Hepatocyte (in vitro differentiated cells): Measurements from ENCODE around the gene AK6. TPM values are rescaled to one million over a fixed set of nuclear protein-coding genes. Genes with fewer than 3 reads are reported as not detected.
A peak's percentile ranks its signal among the peaks of the same experiment; 100 is the strongest.
"Not testable (repeated sequence)": the region's sequence is repeated elsewhere in the genome, so short reads cannot be mapped to it uniquely, and the experiment has no call there.

Source experiments
- DNase-seq: peaks from one replicate; pipeline ENCODE4 v3.0.0-alpha.2; 2016; ENCODE audit warnings: low spot score
- H2AFZ ChIP-seq: fragments of 200-600 bp; sonication (generic); 2 replicates; pipeline ENCODE4 v1.6.0; 2016; ENCODE audit warnings: antibody characterized with exemption, mild to moderate bottlenecking
- H3K27ac ChIP-seq: fragments of 200-600 bp; sonication (generic); 2 replicates; pipeline ENCODE4 v1.5.1; 2016; ENCODE audit warnings: mild to moderate bottlenecking
- H3K27me3 ChIP-seq: fragments of 200-600 bp; sonication (generic); 2 replicates; pipeline ENCODE4 v1.6.1; 2016
- H3K36me3 ChIP-seq: fragments of 200-600 bp; sonication (generic); replicated peaks from 2 replicates; pipeline ENCODE4 v1.5.1; 2016; ENCODE audit warnings: low read depth; ENCODE audit not compliant: insufficient read depth
- H3K4me1 ChIP-seq: fragments of 200-600 bp; sonication (generic); 2 replicates; pipeline ENCODE4 v1.5.1; 2016; ENCODE audit warnings: mild to moderate bottlenecking, moderate library complexity; ENCODE audit not compliant: insufficient read depth
- H3K4me2 ChIP-seq: fragments of 200-600 bp; sonication (generic); 2 replicates; pipeline ENCODE4 v1.6.0; 2016
- H3K4me3 ChIP-seq: fragments of 200-600 bp; sonication (generic); 2 replicates; pipeline ENCODE4 v1.5.1; 2016; ENCODE audit warnings: mild to moderate bottlenecking
- H3K79me2 ChIP-seq: fragments of 200-600 bp; sonication (generic); 2 replicates; pipeline ENCODE4 v1.6.0; 2017; ENCODE audit warnings: mild to moderate bottlenecking
- H3K9me2 ChIP-seq: fragments of 200-600 bp; sonication (generic); replicated peaks from 2 replicates; pipeline ENCODE4 v1.6.0; 2017; ENCODE audit warnings: mild to moderate bottlenecking; ENCODE audit not compliant: insufficient read depth
- H3K9me3 ChIP-seq: fragments of 200-600 bp; sonication (generic); 2 replicates; pipeline ENCODE4 v1.5.1; 2016; ENCODE audit warnings: low read depth, mild to moderate bottlenecking
- H4K20me1 ChIP-seq: fragments of 200-600 bp; sonication (generic); 2 replicates; pipeline ENCODE4 v1.6.0; 2016; ENCODE audit warnings: mild to moderate bottlenecking; ENCODE audit not compliant: insufficient read depth, poor library complexity, severe bottlenecking
- EZH2 ChIP-seq: fragments of 200-600 bp; sonication (generic); IDR thresholded peaks from 2 replicates; pipeline ENCODE4 v1.6.1; 2016; ENCODE audit warnings: antibody characterized with exemption, mild to moderate bottlenecking, borderline replicate concordance
- EZH2phosphoT487 ChIP-seq: fragments of 200-600 bp; sonication (generic); IDR thresholded peaks from one replicate; pipeline ENCODE4 v1.6.1; 2018; ENCODE audit warnings: antibody characterized with exemption, mild to moderate bottlenecking, low read depth, moderate library complexity; ENCODE audit not compliant: unreplicated experiment, severe bottlenecking
- WGBS: methylation state at CpG from one replicate; pipeline ENCODE4 v1.1.6; 2016; ENCODE audit warnings: low lambda C conversion rate; ENCODE audit errors: missing lambda C conversion rate; 5-methylcytosine and 5-hydroxymethylcytosine counted together
- polyA plus RNA-seq: library from polyadenylated mRNA; unstranded; fragments of >200 nt; fragmentation: Nextera tagmentation; extraction: Ambion mirVana; gene quantifications from 2 replicates; pipeline ENCODE4 v1.2.1, GENCODE V29; 2016
- total RNA-seq: library from RNA; depleted of rRNA; stranded (reverse); fragments of >200 nt; gene quantifications from 2 replicates; pipeline ENCODE4 v1.2.3, GENCODE V29; 2014
- TF ChIP-seq, protein P1 (sequence below): fragments of 200-600 bp; sonication (generic); IDR thresholded peaks from 2 replicates; pipeline ENCODE4 v1.5.1; 2016; ENCODE audit warnings: antibody characterized with exemption, mild to moderate bottlenecking; ENCODE audit not compliant: poor library complexity

The AK6 gene
- total and polyA plus RNA-seq, 2 experiments from 2014 or later = 43.2 to 89.7 TPM

DNA sequence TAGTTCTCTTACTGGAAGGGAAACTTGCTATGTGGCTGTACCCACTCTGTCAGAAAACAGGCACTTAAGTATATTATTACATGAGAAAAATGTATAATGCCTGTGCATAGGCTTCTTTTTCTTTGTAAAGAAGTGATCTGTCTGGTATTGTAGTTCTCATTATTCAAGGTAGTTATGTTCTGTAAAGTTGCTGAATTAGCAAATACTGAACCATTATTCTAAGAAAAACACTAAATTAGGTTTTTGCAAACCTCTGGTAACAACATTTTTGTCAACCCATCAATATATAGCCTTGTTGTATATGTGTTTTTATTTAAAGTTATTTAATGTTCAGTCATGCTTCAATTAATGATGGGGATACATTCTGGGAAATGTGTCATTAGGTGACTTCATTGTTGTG lies 9.1 kb upstream of the AK6 start:
- Histone ChIP-seq H3K36me3 (no peaks in the 10 kb centered on the region), H2AFZ (no peak overlapping the region), H3K4me3 (no peak overlapping the region), H4K20me1 (no peaks in the 10 kb centered on the region), H3K27me3 (no peaks in the 10 kb centered on the region), H3K4me1 (no peaks in the 10 kb centered on the region), H3K27ac (no peak overlapping the region), H3K4me2 (no peak overlapping the region), H3K79me2 (no peaks in the 10 kb centered on the region), H3K9me3 (no peaks in the 10 kb centered on the region), H3K9me2 (no peaks in the 10 kb centered on the region)
- DNase-seq = no peak
- TF ChIP-seq EZH2phosphoT487 (no peak), EZH2 (no peak)
- TF ChIP-seq, protein P1, sequence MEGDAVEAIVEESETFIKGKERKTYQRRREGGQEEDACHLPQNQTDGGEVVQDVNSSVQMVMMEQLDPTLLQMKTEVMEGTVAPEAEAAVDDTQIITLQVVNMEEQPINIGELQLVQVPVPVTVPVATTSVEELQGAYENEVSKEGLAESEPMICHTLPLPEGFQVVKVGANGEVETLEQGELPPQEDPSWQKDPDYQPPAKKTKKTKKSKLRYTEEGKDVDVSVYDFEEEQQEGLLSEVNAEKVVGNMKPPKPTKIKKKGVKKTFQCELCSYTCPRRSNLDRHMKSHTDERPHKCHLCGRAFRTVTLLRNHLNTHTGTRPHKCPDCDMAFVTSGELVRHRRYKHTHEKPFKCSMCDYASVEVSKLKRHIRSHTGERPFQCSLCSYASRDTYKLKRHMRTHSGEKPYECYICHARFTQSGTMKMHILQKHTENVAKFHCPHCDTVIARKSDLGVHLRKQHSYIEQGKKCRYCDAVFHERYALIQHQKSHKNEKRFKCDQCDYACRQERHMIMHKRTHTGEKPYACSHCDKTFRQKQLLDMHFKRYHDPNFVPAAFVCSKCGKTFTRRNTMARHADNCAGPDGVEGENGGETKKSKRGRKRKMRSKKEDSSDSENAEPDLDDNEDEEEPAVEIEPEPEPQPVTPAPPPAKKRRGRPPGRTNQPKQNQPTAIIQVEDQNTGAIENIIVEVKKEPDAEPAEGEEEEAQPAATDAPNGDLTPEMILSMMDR = no peak

DNA sequence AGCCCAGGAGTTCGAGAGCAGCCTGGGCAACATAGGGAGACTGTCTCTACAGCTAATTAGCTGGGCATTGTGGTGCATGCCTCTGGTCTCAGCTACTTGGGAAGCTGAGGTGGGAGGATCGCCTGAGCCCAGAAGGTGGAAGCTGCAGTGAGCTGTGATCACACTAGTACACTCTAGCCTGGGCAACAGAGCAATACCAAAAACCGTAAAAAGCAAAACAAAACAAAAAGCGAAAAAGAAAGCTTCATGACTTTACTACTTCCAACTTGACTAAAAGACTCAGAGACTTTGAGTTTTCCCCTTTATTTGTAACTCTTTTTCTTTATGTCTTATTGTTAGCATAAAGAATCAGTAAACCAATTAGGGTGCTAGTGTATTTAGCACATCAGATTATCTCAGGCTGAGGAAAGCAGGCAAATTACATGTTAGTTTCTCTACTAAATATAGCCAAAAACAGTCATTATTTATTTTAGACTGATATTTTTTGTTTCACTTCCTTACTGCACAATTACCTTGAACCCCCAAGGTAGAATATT lies 5.7 kb upstream of the AK6 start:
- TF ChIP-seq, protein P1 = no peak
- TF ChIP-seq EZH2 (no peak), EZH2phosphoT487 (no peak)
- no peak overlapping the region for H3K4me3 ChIP-seq
- H3K9me2 ChIP-seq = no peaks in the 10 kb centered on the region
- H3K4me1 ChIP-seq = peaks cover 9% of the 10 kb centered on the region
- H3K79me2 ChIP-seq = peaks cover 32% of the 10 kb centered on the region
- H4K20me1 ChIP-seq = no peaks in the 10 kb centered on the region
- H2AFZ ChIP-seq = no peak overlapping the region
- H3K9me3 ChIP-seq = no peaks in the 10 kb centered on the region
- DNase-seq = no peak
- H3K27me3 ChIP-seq = no peaks in the 10 kb centered on the region
- 96% methylated on average over 4 of the region's 4 CpGs for WGBS
- no peak overlapping the region for H3K27ac ChIP-seq
- no peaks in the 10 kb centered on the region for H3K36me3 ChIP-seq
- no peak overlapping the region for H3K4me2 ChIP-seq

GRCh38 chr5:69372394-69372793 lies 3.1 kb upstream of the AK6 start:
- H3K27me3 ChIP-seq = no peaks in the 10 kb centered on the region
- no peak overlapping the region for H3K27ac ChIP-seq
- no peak for DNase-seq
- no peaks in the 10 kb centered on the region for H3K9me2 ChIP-seq
- no peak overlapping the region for H2AFZ ChIP-seq
- no peak overlapping the region for H3K4me3 ChIP-seq
- WGBS = 98% methylated on average over 5 of the region's 5 CpGs
- H3K79me2 ChIP-seq = peaks cover 49% of the 10 kb centered on the region
- no peaks in the 10 kb centered on the region for H4K20me1 ChIP-seq
- H3K4me1 ChIP-seq = peaks cover 15% of the 10 kb centered on the region
- no peaks in the 10 kb centered on the region for H3K9me3 ChIP-seq
- peak overlapping the region; percentile 84 for H3K4me2 ChIP-seq
- TF ChIP-seq EZH2 (no peak), EZH2phosphoT487 (no peak)
- TF ChIP-seq, protein P1 = no peak
- H3K36me3 ChIP-seq = no peaks in the 10 kb centered on the region

DNA sequence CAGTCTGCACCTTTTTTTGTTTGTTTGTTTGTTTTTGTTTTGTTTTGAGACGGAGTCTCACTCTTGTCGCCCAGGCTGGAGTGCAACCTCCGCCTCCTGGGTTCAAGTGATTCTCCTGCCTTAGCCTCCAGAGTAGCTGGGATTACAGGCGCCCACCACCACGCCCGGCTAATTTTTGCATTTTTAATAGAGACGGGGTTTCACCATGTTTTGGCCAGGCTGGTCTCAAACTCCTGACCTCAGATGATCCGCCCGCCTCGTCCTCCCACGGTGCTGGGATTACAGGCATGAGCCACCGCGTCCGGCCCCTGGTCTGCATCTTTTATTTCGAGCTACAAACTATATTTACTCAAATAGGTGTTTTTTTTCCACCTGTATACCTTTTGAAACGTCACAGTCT lies 1.0 kb upstream of the AK6 start:
- not testable (repeated sequence) for H3K9me2 ChIP-seq, H3K36me3 ChIP-seq, DNase-seq, H4K20me1 ChIP-seq, H3K27me3 ChIP-seq, H3K9me3 ChIP-seq
- Histone ChIP-seq H3K27ac (peak overlapping the region; percentile 99), H3K4me2 (peak overlapping the region; percentile 84), H3K4me3 (peak overlapping the region; percentile 81), H2AFZ (peak overlapping the region; percentile 71), H3K79me2 (peaks cover 70% of the 10 kb centered on the region), H3K4me1 (peaks cover 15% of the 10 kb centered on the region)
- 5% methylated on average over 16 of the region's 16 CpGs for WGBS
